Daoy (cell line): Measurements from ENCODE around the gene RUNX1. TPM values are rescaled to one million over a fixed set of nuclear protein-coding genes. Genes with fewer than 3 reads are reported as not detected.

Experiments used
- DNase-seq: peaks from one replicate; pipeline ENCODE4 v3.0.0-alpha.2; 2015; ENCODE audit warnings: low read depth
- total RNA-seq: library from RNA; depleted of rRNA; stranded (reverse); fragments of >200 nt; shearing (Covaris generic); gene quantifications from 2 replicates; pipeline ENCODE4 v1.2.3, GENCODE V29; 2014

The RUNX1 gene
- total RNA-seq, 1 experiment from 2014 or later = 9.5 TPM

GRCh38 chr21:34923626-34924025 lies 125.5 kb downstream of the RUNX1 start:
- no peak for DNase-seq

GRCh38 chr21:34923202-34923601 lies 125.9 kb downstream of the RUNX1 start:
- DNase-seq = no peak

GRCh38 chr21:34922479-34922878 lies 126.6 kb downstream of the RUNX1 start:
- DNase-seq = no peak

GRCh38 chr21:34921151-34921550 lies 128.0 kb downstream of the RUNX1 start:
- DNase-seq = no peak

- DNase-seq = no peak
Measured at GRCh38 chr21:34919406-34919805, 129.7 kb downstream of the RUNX1 start.

GRCh38 chr21:34916446-34916845 lies 132.7 kb downstream of the RUNX1 start:
- no peak for DNase-seq

- DNase-seq = no peak
Measured at GRCh38 chr21:34915364-34915841, 133.7 kb downstream of the RUNX1 start.

GRCh38 chr21:34914239-34914638 lies 134.9 kb downstream of the RUNX1 start:
- DNase-seq = no peak

GRCh38 chr21:34913811-34914210 lies 135.3 kb downstream of the RUNX1 start:
- no peak for DNase-seq

- no peak for DNase-seq
Measured at GRCh38 chr21:34912022-34912945, 136.8 kb downstream of the RUNX1 start.

- DNase-seq = no peak
Measured at GRCh38 chr21:34911360-34911759, 137.7 kb downstream of the RUNX1 start.

- DNase-seq = no peak
Measured at GRCh38 chr21:34910396-34910795, 138.7 kb downstream of the RUNX1 start.

- DNase-seq = no peak
Measured at GRCh38 chr21:34909492-34910292, 139.4 kb downstream of the RUNX1 start.

GRCh38 chr21:34908419-34909055 lies 140.6 kb downstream of the RUNX1 start:
- DNase-seq = no peak

- no peak for DNase-seq
Measured at GRCh38 chr21:34907461-34908418, 141.4 kb downstream of the RUNX1 start.

GRCh38 chr21:34906401-34906800 lies 142.7 kb downstream of the RUNX1 start:
- no peak for DNase-seq

- no peak for DNase-seq
Measured at GRCh38 chr21:34905218-34905537, 143.9 kb downstream of the RUNX1 start.

GRCh38 chr21:34904526-34905217 lies 144.4 kb downstream of the RUNX1 start:
- DNase-seq = no peak

GRCh38 chr21:34900376-34900775 lies 148.7 kb downstream of the RUNX1 start:
- peak; percentile 89 for DNase-seq

GRCh38 chr21:34899760-34900159 lies 149.3 kb downstream of the RUNX1 start:
- DNase-seq = no peak
